ENCODE data around the gene PLD1.

The PLD1 gene

GRCh38 chr3:171813897-171814460, 3.7 kb upstream of the PLD1 start:
- peak; percentile 13 for DNase-seq

GRCh38 chr3:171813278-171813896, 3.1 kb upstream of the PLD1 start:
- DNase-seq: no peak

- DNase-seq: no peak
Measured at GRCh38 chr3:171812811-171813210, 2.5 kb upstream of the PLD1 start.

GRCh38 chr3:171811913-171812335, 1.6 kb upstream of the PLD1 start:
- no peak for DNase-seq

GRCh38 chr3:171811295-171811912, 1.1 kb upstream of the PLD1 start:
- no peak for DNase-seq

GRCh38 chr3:171810629-171811294, 479 bp upstream of the PLD1 start:
- DNase-seq: no peak

GRCh38 chr3:171809611-171809860, 747 bp downstream of the PLD1 start:
- DNase-seq: no peak

- DNase-seq: no peak
Measured at GRCh38 chr3:171807806-171808205, 2.5 kb downstream of the PLD1 start.

GRCh38 chr3:171807129-171807675, 3.1 kb downstream of the PLD1 start:
- no peak for DNase-seq

GRCh38 chr3:171806200-171807128, 3.8 kb downstream of the PLD1 start:
- DNase-seq: no peak

- no peak for DNase-seq
Measured at GRCh38 chr3:171805687-171806086, 4.6 kb downstream of the PLD1 start.

GRCh38 chr3:171804618-171805389, 5.5 kb downstream of the PLD1 start:
- DNase-seq: no peak

- no peak for DNase-seq
Measured at GRCh38 chr3:171803044-171803443, 7.2 kb downstream of the PLD1 start.

- no peak for DNase-seq
Measured at GRCh38 chr3:171802590-171802956, 7.7 kb downstream of the PLD1 start.

GRCh38 chr3:171801738-171802589, 8.3 kb downstream of the PLD1 start:
- no peak for DNase-seq

GRCh38 chr3:171799501-171799900, 10.8 kb downstream of the PLD1 start:
- no peak for DNase-seq

- no peak for DNase-seq
Measured at GRCh38 chr3:171797873-171798272, 12.4 kb downstream of the PLD1 start.

- DNase-seq: no peak
Measured at GRCh38 chr3:171797265-171797679, 13.0 kb downstream of the PLD1 start.

- no peak for DNase-seq
Measured at GRCh38 chr3:171796625-171797264, 13.5 kb downstream of the PLD1 start.

- no peak for DNase-seq
Measured at GRCh38 chr3:171792531-171792930, 17.8 kb downstream of the PLD1 start.

GRCh38 chr3:171791692-171792076, 18.6 kb downstream of the PLD1 start:
- no peak for DNase-seq
